CD8-positive, alpha-beta memory T cell (primary cell): ENCODE measurements around the gene ZNRD2. TPM values are rescaled to one million over a fixed set of nuclear protein-coding genes. Genes with fewer than 3 reads are reported as not detected.
"Not testable (repeated sequence)": the region's sequence is repeated elsewhere in the genome, so short reads cannot be mapped to it uniquely, and the experiment has no call there.

Experiments used
- CTCF ChIA-PET: fragments of 350-600 bp; sonication (Branson Sonifier 250); formaldehyde crosslinking; loops from one replicate; lab custom pipeline; 2021; ENCODE audit warnings: antibody characterized with exemption; lab: Charles Lee
- POLR2A ChIA-PET: fragments of 350-600 bp; sonication (Branson Sonifier 250); formaldehyde crosslinking; loops from one replicate; lab custom pipeline; 2021; ENCODE audit warnings: antibody characterized with exemption; lab: Charles Lee
- DNase-seq, 5 donors: peaks; one replicate each; pipeline versions ENCODE4 v3.0.0 to v3.0.0-alpha.2; 2020 to 2022; ENCODE audit warnings: mixed read lengths in 1 of 5
- H3K27ac ChIP-seq: one replicate; pipeline ENCODE4 v1.7.0; 2013; ENCODE audit warnings: low read depth, mild to moderate bottlenecking, low read length, moderate library complexity
- H3K27me3 ChIP-seq: 2 replicates; pipeline ENCODE4 v1.7.0; 2013; ENCODE audit warnings: low read length, mild to moderate bottlenecking; ENCODE audit not compliant: insufficient read depth, poor library complexity, severe bottlenecking
- H3K36me3 ChIP-seq: 2 replicates; pipeline ENCODE4 v1.7.0; 2013; ENCODE audit warnings: mild to moderate bottlenecking, low read length, moderate library complexity; ENCODE audit not compliant: insufficient read depth
- H3K4me1 ChIP-seq: 2 replicates; pipeline ENCODE4 v1.7.0; 2013; ENCODE audit warnings: mild to moderate bottlenecking, low read length, moderate library complexity; ENCODE audit not compliant: insufficient read depth
- H3K4me3 ChIP-seq: 2 replicates; pipeline ENCODE4 v1.7.0; 2013; ENCODE audit warnings: mild to moderate bottlenecking, low read length
- H3K9me3 ChIP-seq: 2 replicates; pipeline ENCODE4 v1.7.0; 2013; ENCODE audit warnings: mild to moderate bottlenecking, low read length
- H3K27ac Mint-ChIP-seq, 8 donors: one replicate each; pipeline ENCODE4 v1.8.0; 2020 to 2021; ENCODE audit warnings: mixed read lengths in 8 of 8, mild to moderate bottlenecking in 6 of 8, inconsistent platforms in 3 of 8, moderate library complexity in 3 of 8
- H3K27me3 Mint-ChIP-seq, 2 donors: one replicate each; pipeline ENCODE4 v1.8.0; 2020 to 2021; ENCODE audit warnings: mixed read lengths in 2 of 2, mild to moderate bottlenecking in 1 of 2, moderate library complexity in 1 of 2
- H3K36me3 Mint-ChIP-seq, 3 donors: one replicate each; pipeline ENCODE4 v1.8.0; 2020 to 2021; ENCODE audit warnings: mixed read lengths in 3 of 3, inconsistent platforms in 1 of 3, mild to moderate bottlenecking in 1 of 3
- H3K4me1 Mint-ChIP-seq, 3 donors: one replicate each; pipeline ENCODE4 v1.8.0; 2020 to 2021; ENCODE audit warnings: mixed read lengths in 3 of 3, inconsistent platforms in 1 of 3, mild to moderate bottlenecking in 1 of 3
- H3K4me3 Mint-ChIP-seq, 7 donors: one replicate each; pipeline ENCODE4 v1.8.0; 2020 to 2021; ENCODE audit warnings: mixed read lengths in 7 of 7, mild to moderate bottlenecking in 6 of 7, moderate library complexity in 4 of 7, inconsistent platforms in 2 of 7
- H3K9me3 Mint-ChIP-seq, 5 donors: one replicate each; pipeline ENCODE4 v1.8.0; 2020 to 2022; ENCODE audit warnings: mixed read lengths in 5 of 5, mild to moderate bottlenecking in 3 of 5, moderate library complexity in 2 of 5, inconsistent platforms in 1 of 5
- polyA plus RNA-seq: library from polyadenylated mRNA; unstranded; fragments of 300-500 nt; fragmentation: Illumina TruSeq; gene quantifications from one replicate; pipeline ENCODE4 v1.2.3, GENCODE V29; 2021
- total RNA-seq, 2 experiments: library from RNA; stranded (reverse); gene quantifications; one replicate each; pipeline ENCODE4 v1.2.3, GENCODE V29; 2021

ZNRD2 gene
- total and polyA plus RNA-seq, 3 experiments from 2014 or later, result 69.6 to 81.4 (median 77.9) TPM

DNA sequence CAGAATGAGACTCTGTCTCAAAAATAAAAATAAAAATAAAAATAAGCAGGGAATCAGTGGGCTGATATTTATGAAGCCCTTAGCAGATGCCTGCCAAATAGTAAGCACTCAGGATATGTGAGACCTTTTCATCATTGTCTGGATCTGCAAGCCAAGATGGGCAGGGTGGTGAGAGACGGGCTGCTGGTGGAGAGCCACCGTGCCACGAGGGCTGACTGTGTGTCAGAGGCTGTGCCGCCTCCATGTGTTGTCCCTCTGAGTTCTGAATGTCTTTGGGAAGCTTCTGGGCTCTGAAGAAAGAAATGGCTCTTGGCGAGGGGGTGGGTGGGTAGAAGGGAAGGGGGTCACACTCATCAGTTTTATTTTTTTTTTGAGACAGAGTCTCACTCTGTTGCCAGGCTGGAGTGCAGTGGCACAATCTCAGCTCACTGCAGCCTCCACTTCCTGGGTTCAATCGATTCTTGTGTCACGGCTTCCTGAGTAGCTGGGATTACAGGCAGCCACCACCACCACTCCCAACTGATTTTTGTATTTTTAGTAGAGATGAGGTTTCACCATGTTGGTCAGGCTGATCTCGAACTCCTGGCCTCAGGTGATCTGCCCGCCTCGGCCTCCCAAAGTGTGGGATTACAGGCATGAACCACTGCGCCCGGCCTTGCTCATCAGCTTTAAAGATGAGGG is 5.3 kb upstream of the ZNRD2 start:
- DNase-seq, result peak in 1 of 5 donors; percentile 48
- H3K36me3 Mint-ChIP-seq, result peaks cover 0 to 17% (median 2%) of the 10 kb centered on the region in 3 donors
- Histone ChIP-seq H3K4me1 (peaks cover 70% of the 10 kb centered on the region), H3K4me3 (peak overlapping the region; percentile 49), H3K27ac (peak overlapping the region; percentile 77)
- H3K4me1 Mint-ChIP-seq, result peaks cover 48 to 69% (median 50%) of the 10 kb centered on the region in 3 donors
- H3K4me3 Mint-ChIP-seq, result peak overlapping the region; percentile 73 to 86 (median 84)
- H3K27ac Mint-ChIP-seq, result peak overlapping the region; percentile 95 to 100 (median 97)
- H3K27me3 ChIP-seq, H3K9me3 Mint-ChIP-seq, H3K9me3 ChIP-seq, H3K27me3 Mint-ChIP-seq, H3K36me3 ChIP-seq: not testable (repeated sequence)
- ChIA-PET CTCF (interaction anchor here (0.8 to 3.9 kb wide), 10 partner anchors 8 to 50 kb away, joined by 3 to 35 read pairs (median 4); partner anchors contain the start of gene PCNX3), POLR2A (interaction anchor here (0.6 to 2.1 kb wide), 9 partner anchors 12 to 915 kb away, joined by 3 to 12 read pairs (median 5); partner anchors contain the start of genes DPP3, EHBP1L1 and MAP3K11)

DNA sequence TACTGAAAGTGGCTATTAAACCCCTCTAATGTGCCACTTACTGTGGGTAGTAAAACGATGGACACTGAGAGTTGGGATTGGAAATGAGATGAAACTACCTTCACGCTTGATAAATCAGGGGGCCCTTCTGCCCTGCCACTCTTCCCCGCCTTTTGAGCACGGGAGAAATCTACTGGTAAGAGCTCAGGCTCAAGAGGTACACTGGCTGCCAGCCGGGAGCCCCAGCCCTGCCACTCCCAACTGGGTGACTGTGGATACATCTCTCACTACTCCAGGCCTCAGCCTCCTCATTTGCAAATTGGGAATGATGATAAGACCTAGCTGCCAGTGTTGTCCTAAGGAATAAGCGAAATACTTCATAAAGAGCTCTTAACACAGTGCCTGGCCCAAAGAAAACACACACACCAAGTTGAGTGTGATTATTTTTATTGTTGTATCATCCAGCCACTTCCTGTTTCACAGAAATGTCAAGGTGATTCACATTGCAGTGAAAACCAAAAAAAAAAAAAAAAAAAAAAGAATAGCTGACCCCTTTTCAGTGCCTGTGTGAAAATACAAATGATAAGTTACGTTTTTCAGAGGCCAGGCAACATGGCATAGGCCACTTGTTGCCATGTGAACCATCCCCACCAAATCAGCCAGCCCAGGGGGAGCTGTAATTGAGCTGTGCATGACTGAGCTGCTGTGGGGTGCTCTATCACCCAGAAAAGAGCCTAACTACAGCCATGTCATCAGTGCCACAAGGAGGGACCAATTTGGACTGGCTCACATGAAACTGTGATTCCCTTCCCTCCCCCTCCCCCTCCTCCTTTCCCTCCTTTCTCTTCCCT is 4.4 kb upstream of the ZNRD2 start:
- H3K9me3 Mint-ChIP-seq, result no peaks in the 10 kb centered on the region
- H3K27ac ChIP-seq, result peak overlapping the region; percentile 77
- ChIA-PET CTCF (interaction anchor here (0.6 to 3.9 kb wide), 12 partner anchors 9 to 144 kb away, joined by 3 to 35 read pairs (median 3); partner anchors contain the start of gene PCNX3), POLR2A (interaction anchor here (0.6 to 2.1 kb wide), 25 partner anchors 11 to 1079 kb away, joined by 3 to 17 read pairs (median 4); partner anchors contain the start of genes EHBP1L1 and MAP3K11)
- peaks cover 0 to 22% (median 2%) of the 10 kb centered on the region in 3 donors for H3K36me3 Mint-ChIP-seq
- H3K27me3 Mint-ChIP-seq, result peaks cover 0 to 1% of the 10 kb centered on the region in 2 donors
- peaks cover 50 to 68% (median 53%) of the 10 kb centered on the region in 3 donors for H3K4me1 Mint-ChIP-seq
- peak overlapping the region; percentile 95 to 100 (median 97) for H3K27ac Mint-ChIP-seq
- H3K4me3 Mint-ChIP-seq, result peak overlapping the region; percentile 62 to 86 (median 81)
- peaks cover 64% of the 10 kb centered on the region for H3K4me1 ChIP-seq
- peak overlapping the region; percentile 49 for H3K4me3 ChIP-seq
- H3K27me3 ChIP-seq, result no peaks in the 10 kb centered on the region
- H3K9me3 ChIP-seq, result no peaks in the 10 kb centered on the region
- peak in 4 of 5 donors; percentile 56 to 83 (median 58) for DNase-seq
- H3K36me3 ChIP-seq, result no peaks in the 10 kb centered on the region

DNA sequence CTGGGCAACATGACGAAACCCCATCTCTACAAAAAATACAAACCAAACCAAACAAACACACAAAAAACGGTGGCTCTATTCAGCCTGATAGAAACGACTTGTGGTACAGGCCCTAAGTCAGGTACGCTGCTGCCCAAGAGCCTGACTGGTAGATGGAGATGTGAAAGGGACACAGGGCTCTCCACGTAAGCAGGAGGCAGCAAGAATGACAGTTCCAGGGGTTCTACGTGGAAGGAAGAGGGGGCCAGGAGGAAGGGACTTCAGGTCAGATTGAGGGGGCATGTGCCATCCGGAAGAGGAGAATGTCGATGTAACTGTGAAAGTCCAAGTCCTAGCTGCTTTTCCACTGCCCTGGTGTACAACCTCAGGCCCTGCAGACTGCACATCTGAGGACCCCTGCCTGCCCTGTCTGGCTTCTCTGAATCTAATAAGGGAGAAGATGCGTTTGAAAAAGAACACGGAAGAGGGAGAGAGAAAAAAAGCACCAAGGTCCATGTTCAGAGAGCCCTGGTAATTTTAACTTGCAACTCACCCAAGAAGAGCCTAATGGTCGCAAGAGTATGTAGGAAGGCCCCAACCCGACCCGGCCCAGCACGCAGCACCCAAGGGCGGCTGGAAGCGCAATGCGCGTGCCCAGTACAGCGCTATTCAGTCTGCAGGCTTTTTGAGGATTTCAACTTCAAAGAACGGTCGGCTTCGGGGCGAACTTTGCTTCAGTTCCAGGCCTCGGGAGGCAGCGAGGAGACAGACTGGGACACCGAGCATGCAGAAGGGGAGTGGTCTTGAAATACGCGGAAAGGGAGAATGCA is 909 bp upstream of the ZNRD2 start:
- Mint-ChIP-seq H3K9me3 (no peaks in the 10 kb centered on the region), H3K4me1 (peaks cover 67 to 85% (median 82%) of the 10 kb centered on the region in 3 donors), H3K27ac (peak overlapping the region; percentile 96 to 100 (median 100)), H3K4me3 (peak overlapping the region; percentile 98 to 99 (median 99)), H3K27me3 (peaks cover 0 to 1% of the 10 kb centered on the region in 2 donors), H3K36me3 (peaks cover 0 to 30% (median 2%) of the 10 kb centered on the region in 3 donors)
- Histone ChIP-seq H3K9me3 (no peaks in the 10 kb centered on the region), H3K4me3 (peak overlapping the region; percentile 95), H3K27me3 (no peaks in the 10 kb centered on the region), H3K4me1 (peaks cover 80% of the 10 kb centered on the region), H3K27ac (peak overlapping the region; percentile 96), H3K36me3 (no peaks in the 10 kb centered on the region)
- DNase-seq, result no peak
- POLR2A ChIA-PET, result interaction anchor here (0.6 to 4.3 kb wide), 10 partner anchors 9 to 290 kb away, joined by 3 to 34 read pairs (median 4); partner anchors contain the start of genes MALAT1, MAP3K11, MUS81 and PCNX3
- CTCF ChIA-PET, result interaction anchor here (1.0 to 5.5 kb wide), 4 partner anchors 12 to 28 kb away, joined by 4 to 78 read pairs (median 40); no protein-coding TSS in a partner anchor

DNA sequence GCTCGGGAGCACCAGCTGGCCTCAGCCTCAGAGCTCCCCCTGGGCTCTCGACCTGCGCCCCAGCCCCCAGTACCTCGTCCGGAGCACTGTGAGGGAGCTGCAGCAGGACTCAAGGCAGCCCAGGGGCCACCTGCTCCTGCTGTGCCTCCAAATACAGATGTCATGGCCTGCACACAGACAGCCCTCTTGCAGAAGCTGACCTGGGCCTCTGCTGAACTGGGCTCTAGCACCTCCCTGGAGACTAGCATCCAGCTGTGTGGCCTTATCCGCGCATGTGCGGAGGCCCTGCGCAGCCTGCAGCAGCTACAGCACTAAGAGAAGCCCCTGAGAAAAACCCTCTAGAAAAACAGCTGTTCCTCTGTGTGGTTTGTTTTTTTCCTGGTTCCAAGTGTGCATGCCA is 1.1 kb downstream of the ZNRD2 start:
- Histone ChIP-seq H3K36me3 (no peaks in the 10 kb centered on the region), H3K4me3 (peak overlapping the region; percentile 59), H3K27me3 (no peaks in the 10 kb centered on the region), H3K9me3 (no peaks in the 10 kb centered on the region), H3K4me1 (peaks cover 68% of the 10 kb centered on the region), H3K27ac (peak overlapping the region; percentile 96)
- ChIA-PET CTCF (interaction anchor here (0.8 to 5.5 kb wide), 9 partner anchors 12 to 152 kb away, joined by 3 to 78 read pairs (median 13); partner anchors contain the start of gene PCNX3), POLR2A (interaction anchor here (1.1 to 4.3 kb wide), 5 partner anchors 25 to 146 kb away, joined by 4 to 34 read pairs (median 9); partner anchors contain the start of genes MAP3K11, PCNX3 and SIPA1)
- H3K36me3 Mint-ChIP-seq, result peaks cover 0 to 37% (median 2%) of the 10 kb centered on the region in 3 donors
- H3K27me3 Mint-ChIP-seq, result peaks cover 0 to 1% of the 10 kb centered on the region in 2 donors
- H3K4me3 Mint-ChIP-seq, result peak overlapping the region; percentile 85 to 99 (median 99)
- no peak for DNase-seq
- H3K9me3 Mint-ChIP-seq, result peaks cover 0 to 2% (median 0%) of the 10 kb centered on the region in 5 donors
- peaks cover 59 to 80% (median 76%) of the 10 kb centered on the region in 3 donors for H3K4me1 Mint-ChIP-seq
- H3K27ac Mint-ChIP-seq, result peak overlapping the region; percentile 96 to 100 (median 100)

DNA sequence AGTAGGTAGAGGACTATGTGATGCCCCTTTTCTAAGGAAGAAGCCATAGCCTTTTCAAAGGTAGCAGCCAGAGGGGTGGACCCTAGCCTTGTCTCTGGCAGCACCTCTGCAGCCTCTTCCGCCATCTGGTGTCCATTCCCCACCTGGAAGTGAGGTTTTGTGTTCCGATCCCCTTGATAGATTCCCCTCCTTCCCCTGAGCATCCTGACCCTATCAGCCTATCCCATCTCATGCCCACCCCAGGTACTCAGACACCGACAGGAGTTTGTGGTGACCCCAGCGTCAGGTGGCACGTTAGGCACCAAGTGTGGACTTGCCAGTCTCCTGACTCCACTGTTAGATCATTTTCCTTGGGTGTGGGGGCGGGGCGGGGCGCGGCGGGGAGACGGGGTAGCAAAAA is 1.7 kb downstream of the ZNRD2 start:
- peak overlapping the region; percentile 43 for H3K27ac ChIP-seq
- Mint-ChIP-seq H3K9me3 (peaks cover 0 to 2% (median 0%) of the 10 kb centered on the region in 5 donors), H3K36me3 (peaks cover 0 to 37% (median 2%) of the 10 kb centered on the region in 3 donors), H3K4me3 (peak overlapping the region; percentile 85 to 99 (median 99)), H3K27ac (peak overlapping the region; percentile 96 to 100 (median 100)), H3K4me1 (peaks cover 59 to 80% (median 70%) of the 10 kb centered on the region in 3 donors), H3K27me3 (peaks cover 0 to 1% of the 10 kb centered on the region in 2 donors)
- no peaks in the 10 kb centered on the region for H3K9me3 ChIP-seq
- H3K36me3 ChIP-seq, result no peaks in the 10 kb centered on the region
- no peaks in the 10 kb centered on the region for H3K27me3 ChIP-seq
- DNase-seq, result no peak
- peaks cover 68% of the 10 kb centered on the region for H3K4me1 ChIP-seq
- CTCF ChIA-PET, result interaction anchor here (0.7 to 5.5 kb wide), 10 partner anchors 16 to 153 kb away, joined by 3 to 78 read pairs (median 12); partner anchors contain the start of gene PCNX3
- peak overlapping the region; percentile 59 for H3K4me3 ChIP-seq
- POLR2A ChIA-PET, result interaction anchor here (0.6 to 4.3 kb wide), 12 partner anchors 13 to 1284 kb away, joined by 3 to 34 read pairs (median 4); partner anchors contain the start of genes MAP3K11, NEAT1, PCNX3 and SIPA1

DNA sequence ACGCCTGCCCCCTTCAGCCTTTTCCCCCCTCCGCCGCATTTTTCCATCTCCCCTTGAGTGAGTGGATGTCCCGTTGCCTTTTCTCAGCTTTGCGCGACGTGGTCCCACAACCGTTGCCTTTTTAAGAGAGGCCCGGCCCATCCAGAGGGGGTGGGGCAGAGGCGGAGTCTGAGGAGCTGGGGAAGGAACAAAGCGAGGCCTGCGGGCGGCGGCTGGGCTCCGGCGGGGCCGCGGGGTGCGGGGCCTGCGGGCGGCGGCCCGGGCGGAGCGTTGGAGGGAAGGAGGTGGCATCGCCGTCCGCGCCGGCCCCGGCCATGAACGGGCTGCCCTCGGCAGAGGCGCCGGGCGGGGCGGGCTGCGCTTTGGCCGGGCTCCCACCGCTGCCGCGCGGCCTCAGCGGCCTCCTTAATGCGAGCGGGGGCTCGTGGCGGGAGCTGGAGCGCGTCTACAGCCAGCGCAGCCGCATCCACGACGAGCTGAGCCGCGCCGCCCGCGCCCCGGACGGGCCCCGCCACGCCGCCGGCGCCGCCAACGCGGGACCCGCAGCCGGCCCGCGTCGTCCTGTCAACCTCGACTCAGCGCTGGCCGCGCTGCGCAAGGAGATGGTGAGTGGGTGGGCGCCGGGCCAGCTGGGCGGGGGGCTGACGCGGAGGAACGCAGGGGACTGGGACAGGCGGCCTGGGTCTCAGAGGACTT is 2.2 kb downstream of the ZNRD2 start, which contains the start of gene FAM89B:
Gene FAM89B (plus strand): TSS at position 183 of the 696 bp plus-strand sequence. CDS start 132 bp downstream, at position 315.
- H3K27ac Mint-ChIP-seq, result peak within 1 kb of the TSS; percentile 96 to 100 (median 100)
- Histone ChIP-seq H3K9me3 (no peaks in the 10 kb centered on the region), H3K4me3 (peak within 1 kb of the TSS; percentile 72), H3K4me1 (peaks cover 68% of the 10 kb centered on the region), H3K36me3 (no peaks in the 10 kb centered on the region), H3K27ac (peak within 1 kb of the TSS; percentile 62), H3K27me3 (no peaks in the 10 kb centered on the region)
- peaks cover 0 to 2% (median 0%) of the 10 kb centered on the region in 5 donors for H3K9me3 Mint-ChIP-seq
- peaks cover 0 to 1% of the 10 kb centered on the region in 2 donors for H3K27me3 Mint-ChIP-seq
- H3K4me3 Mint-ChIP-seq, result peak within 1 kb of the TSS; percentile 91 to 99 (median 99)
- DNase-seq, result peak; percentile 81 to 93 (median 83)
- ChIA-PET POLR2A (interaction anchor here (0.6 to 4.3 kb wide), 15 partner anchors 14 to 1283 kb away, joined by 3 to 34 read pairs (median 3); partner anchors contain the start of genes MAP3K11, NEAT1, PCNX3 and SCYL1), CTCF (interaction anchor here (0.7 to 5.5 kb wide), 11 partner anchors 10 to 153 kb away, joined by 3 to 78 read pairs (median 5); no protein-coding TSS in a partner anchor)
- peaks cover 59 to 82% (median 69%) of the 10 kb centered on the region in 3 donors for H3K4me1 Mint-ChIP-seq
- peaks cover 0 to 37% (median 2%) of the 10 kb centered on the region in 3 donors for H3K36me3 Mint-ChIP-seq
